Bone marrow (tissue), 2 donors: ENCODE data around the gene IL32.

ENCODE experiments used
- DNase-seq, 2 donors: peaks; one replicate each; lab custom pipeline; 2025; lab: John Stamatoyannopoulos, UW

IL32 gene

GRCh38 chr16:3115561-3115960 lies 50.1 kb downstream of the IL32 start:
- no peak for DNase-seq

GRCh38 chr16:3118204-3118790 lies 52.9 kb downstream of the IL32 start:
- no peak for DNase-seq

GRCh38 chr16:3118846-3119245 lies 53.4 kb downstream of the IL32 start:
- no peak for DNase-seq
